Natural killer cell (primary cell): ENCODE data around the gene DKK2. TPM values are rescaled to one million over a fixed set of nuclear protein-coding genes. Genes with fewer than 3 reads are reported as not detected.

Experiments used
- ATAC-seq, 3 donors: fragments of 150-1000 bp in 2 of 3; fragments of 200-7000 bp in 1 of 3; cut with Tn5 transposase; 1 replicate in 1 of 3; 2 replicates in 2 of 3; pipeline ENCODE4 v1.10.0; 2021; ENCODE audit warnings: mild to moderate bottlenecking in 2 of 3, moderate library complexity in 2 of 3
- DNase-seq, 2 donors: peaks; one replicate each; pipeline versions ENCODE4 v3.0.0 to v3.0.0-alpha.2; 2013 to 2021; ENCODE audit warnings: mixed read lengths in 1 of 2
- H3K27ac ChIP-seq: one replicate; pipeline ENCODE4 v1.5.1; 2013; ENCODE audit warnings: mild to moderate bottlenecking, low read length
- H3K27me3 ChIP-seq: one replicate; pipeline ENCODE4 v1.6.1; 2013; ENCODE audit warnings: low read length; ENCODE audit not compliant: control insufficient read depth, insufficient read depth
- H3K36me3 ChIP-seq: one replicate; pipeline ENCODE4 v1.6.1; 2013; ENCODE audit warnings: low read length; ENCODE audit not compliant: control insufficient read depth, insufficient read depth
- H3K4me1 ChIP-seq: one replicate; pipeline ENCODE4 v1.6.1; 2013; ENCODE audit warnings: low read length; ENCODE audit not compliant: control insufficient read depth, insufficient read depth
- H3K4me3 ChIP-seq: one replicate; pipeline ENCODE4 v1.5.1; 2013; ENCODE audit warnings: low read length
- H3K9me3 ChIP-seq: one replicate; pipeline ENCODE4 v1.6.1; 2013; ENCODE audit warnings: low read length; ENCODE audit not compliant: control insufficient read depth, insufficient read depth
- H3K27ac Mint-ChIP-seq, 2 donors: one replicate each; pipeline ENCODE4 v1.8.0; 2022; ENCODE audit warnings: mild to moderate bottlenecking in 2 of 2, mixed read lengths in 2 of 2, moderate library complexity in 1 of 2
- H3K27me3 Mint-ChIP-seq, 2 donors: one replicate each; pipeline ENCODE4 v1.8.0; 2022; ENCODE audit warnings: low read depth in 2 of 2, mixed read lengths in 2 of 2
- H3K36me3 Mint-ChIP-seq: one replicate; pipeline ENCODE4 v1.8.0; 2022; ENCODE audit warnings: mixed read lengths
- H3K4me1 Mint-ChIP-seq, 2 donors: one replicate each; pipeline ENCODE4 v1.8.0; 2022; ENCODE audit warnings: mixed read lengths in 2 of 2
- H3K4me3 Mint-ChIP-seq: one replicate; pipeline ENCODE4 v1.8.0; 2022; ENCODE audit warnings: mild to moderate bottlenecking, moderate library complexity, mixed read lengths
- H3K9me3 Mint-ChIP-seq, 2 donors: one replicate each; pipeline ENCODE4 v1.8.0; 2022; ENCODE audit warnings: mixed read lengths in 2 of 2
- WGBS: methylation state at CpG from one replicate; pipeline ENCODE4 v1.1.7; 2013; ENCODE audit warnings: missing lambda C conversion rate; ENCODE audit not compliant: insufficient coverage; 5-methylcytosine and 5-hydroxymethylcytosine counted together
- intact Hi-C: fragments of 100-400 bp; cut with micrococcal nuclease; formaldehyde crosslinking; loops from one replicate; pipeline ENCODE4 v1.14.2; 2022
- total RNA-seq, 4 donors: library from RNA; stranded (reverse); fragments of 120-200 nt in 1 of 4; gene quantifications; one replicate each; pipeline versions ENCODE4 v1.2.3 to v1.2.4, GENCODE V29; 2013 to 2022
- TF ChIP-seq, protein P1 (sequence below): fragments of 200-600 bp; IDR thresholded peaks from one replicate; pipeline ENCODE4 v1.8.0; 2022; ENCODE audit warnings: antibody characterized with exemption

The DKK2 gene
- total RNA-seq, 3 donors from 2014 or later (not counting 1 experiment from before 2014, with no cell fraction given), result 0.56 to 0.85 TPM; not detected in 1

DNA sequence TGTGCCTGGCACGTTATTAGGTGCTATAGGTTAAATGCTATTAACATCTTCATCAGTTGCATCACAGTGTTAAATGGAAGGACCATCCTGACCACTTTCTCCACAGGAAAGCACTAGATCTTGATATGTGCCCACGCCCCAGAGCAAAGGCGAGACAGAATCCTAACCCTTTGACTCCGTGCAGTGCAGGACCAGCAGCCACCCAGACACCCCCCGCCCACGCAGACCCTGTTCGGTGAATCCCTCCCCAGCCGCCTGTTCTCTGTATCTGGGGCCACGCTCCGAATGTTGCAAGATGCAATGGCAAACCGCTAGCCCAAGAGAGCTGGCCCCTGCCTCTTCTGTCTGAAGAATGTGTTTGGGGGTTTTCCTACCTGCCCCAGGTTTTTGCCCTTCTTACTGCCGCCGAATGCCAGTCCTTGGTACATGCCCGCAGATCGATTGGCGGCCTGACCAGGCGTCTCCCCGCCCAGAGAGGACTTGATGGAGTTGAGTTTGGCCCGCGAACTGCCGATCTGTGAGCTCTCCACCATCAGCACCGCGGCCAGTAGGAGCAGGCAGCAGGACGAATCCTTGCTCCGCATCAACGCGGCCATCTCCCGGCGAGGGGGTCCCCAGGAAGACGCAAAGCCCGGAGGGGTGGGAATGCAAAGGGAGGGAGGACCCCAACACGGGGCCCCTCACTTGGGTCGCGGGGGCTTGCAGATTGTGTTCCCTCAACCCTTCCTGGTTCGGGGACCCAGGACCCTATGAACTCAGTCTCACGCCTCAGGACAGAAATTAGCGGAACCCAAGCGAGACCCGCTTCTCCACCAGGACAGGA, 906 bp downstream of the DKK2 start:
- H3K4me1 Mint-ChIP-seq, result peaks cover 13 to 27% of the 10 kb centered on the region in 2 donors
- H3K9me3 Mint-ChIP-seq, result no peaks in the 10 kb centered on the region
- Histone ChIP-seq H3K9me3 (no peaks in the 10 kb centered on the region), H3K36me3 (no peaks in the 10 kb centered on the region), H3K4me1 (peaks cover 30% of the 10 kb centered on the region), H3K27me3 (peaks cover 23% of the 10 kb centered on the region), H3K4me3 (no peak overlapping the region), H3K27ac (no peak overlapping the region)
- DNase-seq (peak in 1 of 2 donors; percentile 1), ATAC-seq (no peak)
- H3K27ac Mint-ChIP-seq, result no peak overlapping the region
- intact Hi-C loops, result no loop called here
- TF ChIP-seq, protein P1, sequence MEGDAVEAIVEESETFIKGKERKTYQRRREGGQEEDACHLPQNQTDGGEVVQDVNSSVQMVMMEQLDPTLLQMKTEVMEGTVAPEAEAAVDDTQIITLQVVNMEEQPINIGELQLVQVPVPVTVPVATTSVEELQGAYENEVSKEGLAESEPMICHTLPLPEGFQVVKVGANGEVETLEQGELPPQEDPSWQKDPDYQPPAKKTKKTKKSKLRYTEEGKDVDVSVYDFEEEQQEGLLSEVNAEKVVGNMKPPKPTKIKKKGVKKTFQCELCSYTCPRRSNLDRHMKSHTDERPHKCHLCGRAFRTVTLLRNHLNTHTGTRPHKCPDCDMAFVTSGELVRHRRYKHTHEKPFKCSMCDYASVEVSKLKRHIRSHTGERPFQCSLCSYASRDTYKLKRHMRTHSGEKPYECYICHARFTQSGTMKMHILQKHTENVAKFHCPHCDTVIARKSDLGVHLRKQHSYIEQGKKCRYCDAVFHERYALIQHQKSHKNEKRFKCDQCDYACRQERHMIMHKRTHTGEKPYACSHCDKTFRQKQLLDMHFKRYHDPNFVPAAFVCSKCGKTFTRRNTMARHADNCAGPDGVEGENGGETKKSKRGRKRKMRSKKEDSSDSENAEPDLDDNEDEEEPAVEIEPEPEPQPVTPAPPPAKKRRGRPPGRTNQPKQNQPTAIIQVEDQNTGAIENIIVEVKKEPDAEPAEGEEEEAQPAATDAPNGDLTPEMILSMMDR, result no peak
- no peaks in the 10 kb centered on the region for H3K36me3 Mint-ChIP-seq
- peaks cover 30 to 39% of the 10 kb centered on the region in 2 donors for H3K27me3 Mint-ChIP-seq
- H3K4me3 Mint-ChIP-seq, result peak overlapping the region; percentile 35
- WGBS, result 6% methylated on average over 39 of the region's 39 CpGs

DNA sequence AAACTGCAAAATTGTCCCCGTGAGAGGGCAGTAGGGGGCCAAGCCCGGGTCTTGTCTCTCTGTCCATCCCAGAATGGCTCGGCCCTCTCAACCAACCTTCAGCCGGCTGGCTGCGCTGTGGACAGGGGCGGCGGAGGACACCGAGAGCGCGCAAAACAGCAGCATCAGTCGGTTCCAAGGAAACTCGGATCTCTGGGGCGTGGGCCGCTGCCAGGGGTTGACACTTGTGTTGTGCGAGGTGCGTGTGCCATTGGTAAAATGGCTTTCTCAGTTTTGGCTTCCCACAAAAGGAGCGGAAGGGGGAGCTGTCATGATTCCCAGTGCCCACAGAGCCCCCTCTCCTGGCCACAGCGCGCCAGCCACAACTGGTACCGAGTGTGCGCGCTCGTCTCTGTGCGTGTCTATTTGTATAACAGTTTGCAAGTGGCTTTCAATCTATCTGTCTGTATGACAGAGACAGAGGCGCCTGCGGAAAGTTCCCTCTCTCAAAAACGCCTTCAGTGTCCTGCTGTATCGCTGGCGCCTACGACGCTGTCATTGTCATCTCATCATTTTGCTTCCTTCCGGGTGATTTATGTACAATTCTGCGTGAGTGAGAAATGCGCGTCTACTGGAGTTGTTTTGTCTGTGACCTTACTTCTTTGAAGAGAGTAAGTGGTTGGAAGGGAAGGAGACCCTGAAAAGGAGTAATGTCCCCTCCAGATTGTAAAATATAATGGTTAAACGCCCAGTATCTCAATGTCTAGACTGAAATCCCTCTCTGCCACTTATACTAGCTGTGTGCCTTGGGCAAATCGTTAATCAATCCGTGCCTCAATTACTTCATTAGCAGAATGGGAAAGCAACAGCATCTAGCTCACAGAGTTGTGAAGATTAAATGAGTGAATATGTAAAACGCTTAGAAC, 1.8 kb downstream of the DKK2 start:
- intact Hi-C loops, result no loop called here
- H3K36me3 Mint-ChIP-seq, result no peaks in the 10 kb centered on the region
- peaks cover 23% of the 10 kb centered on the region for H3K27me3 ChIP-seq
- peaks cover 13 to 27% of the 10 kb centered on the region in 2 donors for H3K4me1 Mint-ChIP-seq
- peaks cover 30 to 39% of the 10 kb centered on the region in 2 donors for H3K27me3 Mint-ChIP-seq
- H3K4me1 ChIP-seq, result peaks cover 30% of the 10 kb centered on the region
- WGBS, result 5% methylated on average over 39 of the region's 39 CpGs
- TF ChIP-seq, protein P1, result no peak
- no peak overlapping the region for H3K27ac Mint-ChIP-seq
- no peak overlapping the region for H3K27ac ChIP-seq
- no peaks in the 10 kb centered on the region for H3K36me3 ChIP-seq
- no peaks in the 10 kb centered on the region for H3K9me3 ChIP-seq
- no peaks in the 10 kb centered on the region for H3K9me3 Mint-ChIP-seq
- peak overlapping the region; percentile 22 for H3K4me3 Mint-ChIP-seq
- H3K4me3 ChIP-seq, result no peak overlapping the region
- peak in 1 of 2 donors; percentile 6 for DNase-seq
- ATAC-seq, result peak in 1 of 3 donors; percentile 29

DNA sequence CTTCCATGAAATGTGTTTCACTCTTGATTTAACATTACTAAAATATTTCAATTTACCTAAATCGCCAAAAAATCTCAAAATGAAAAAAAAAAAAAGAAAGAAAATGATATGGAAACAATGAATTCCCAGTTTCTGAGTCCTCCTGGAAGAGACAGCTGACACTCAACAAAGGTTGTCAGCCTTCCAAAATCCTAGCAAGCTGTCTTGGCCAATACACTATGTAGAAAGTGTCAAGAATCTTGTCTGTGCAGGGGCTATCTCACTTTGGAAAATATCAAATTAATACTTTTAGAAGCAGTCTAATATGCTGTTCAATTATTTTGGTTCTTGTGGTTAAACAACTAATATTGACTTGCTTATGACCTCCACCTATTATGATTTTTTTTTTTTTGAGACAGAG, 8.7 kb downstream of the DKK2 start:
- Mint-ChIP-seq H3K27ac (no peak overlapping the region), H3K4me1 (no peaks in the 10 kb centered on the region), H3K4me3 (no peak overlapping the region), H3K9me3 (peaks cover 2 to 5% of the 10 kb centered on the region in 2 donors), H3K36me3 (no peaks in the 10 kb centered on the region), H3K27me3 (no peaks in the 10 kb centered on the region)
- H3K4me3 ChIP-seq, result no peak overlapping the region
- ATAC-seq (no peak), DNase-seq (no peak)
- H3K27me3 ChIP-seq, result no peaks in the 10 kb centered on the region
- no peaks in the 10 kb centered on the region for H3K36me3 ChIP-seq
- H3K9me3 ChIP-seq, result no peaks in the 10 kb centered on the region
- H3K4me1 ChIP-seq, result no peaks in the 10 kb centered on the region
- WGBS, result no CpG with 5 or more reads among the region's 1 CpG
- H3K27ac ChIP-seq, result no peak overlapping the region
- intact Hi-C loops, result no loop called here
- TF ChIP-seq, protein P1, result no peak
